HS-27A (cell line): Measurements from ENCODE around the gene SEMA3D.
"Not testable (repeated sequence)": the region's sequence is repeated elsewhere in the genome, so short reads cannot be mapped to it uniquely, and the experiment has no call there.

Experiments used
- DNase-seq: peaks from one replicate; pipeline ENCODE4 v3.0.0-alpha.2; 2012; ENCODE audit warnings: low read depth, missing footprints

Gene SEMA3D

GRCh38 chr7:85031475-85031874 lies 155.4 kb downstream of the SEMA3D start:
- no peak for DNase-seq

- DNase-seq, result peak; percentile 24
Observed at GRCh38 chr7:85030893-85031292, 156.0 kb downstream of the SEMA3D start.

GRCh38 chr7:85025312-85025756 lies 161.5 kb downstream of the SEMA3D start:
- DNase-seq, result no peak

DNA sequence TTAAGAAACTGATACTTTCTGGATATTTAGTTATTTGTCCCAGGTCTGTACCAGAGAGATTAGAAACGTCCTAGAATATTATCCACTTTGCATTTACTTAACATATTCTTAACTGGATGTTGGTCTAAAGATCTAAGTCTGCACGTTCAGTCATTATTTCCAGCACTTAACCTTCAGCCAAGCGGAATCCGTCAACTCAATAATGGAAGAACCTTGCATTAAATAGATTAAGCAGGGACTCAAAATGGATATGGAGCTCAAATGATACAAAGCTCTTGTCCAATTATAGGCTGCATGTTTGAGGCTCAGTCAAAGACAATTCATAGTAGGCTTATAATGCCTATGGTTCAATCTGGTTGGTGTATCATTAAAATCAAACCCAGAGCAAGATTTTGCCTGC lies 162.9 kb downstream of the SEMA3D start:
- no peak for DNase-seq

DNA sequence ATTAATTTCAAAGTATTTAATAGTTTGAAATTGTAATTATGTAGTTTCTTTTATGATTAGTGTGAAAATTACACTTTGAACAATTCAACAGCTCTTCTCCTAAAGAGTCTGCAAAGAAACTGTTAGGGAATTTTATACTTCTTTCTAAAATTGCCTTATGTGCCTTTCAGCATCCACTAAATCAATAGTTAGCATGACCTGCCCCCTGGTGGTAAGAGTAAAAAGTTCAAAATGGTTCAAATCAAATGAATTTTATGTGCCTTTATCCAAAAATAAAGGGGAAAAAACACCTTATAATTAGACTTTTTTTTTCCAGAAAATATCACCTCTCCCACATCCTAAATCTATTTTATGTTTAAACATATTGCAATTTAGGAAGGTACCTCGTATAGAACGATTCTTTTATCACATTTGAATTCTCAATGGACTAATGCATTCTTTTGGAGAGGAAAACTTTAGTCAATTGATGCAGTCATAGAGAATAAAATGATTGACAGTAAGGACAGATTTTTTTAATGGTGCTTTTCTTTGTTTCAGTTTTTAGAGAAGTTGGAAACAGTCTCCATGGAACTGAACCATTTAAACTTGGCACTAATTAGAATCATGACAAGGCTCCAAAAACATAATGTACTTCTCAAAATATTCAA lies 163.7 kb downstream of the SEMA3D start:
- peak; percentile 8 for DNase-seq

DNA sequence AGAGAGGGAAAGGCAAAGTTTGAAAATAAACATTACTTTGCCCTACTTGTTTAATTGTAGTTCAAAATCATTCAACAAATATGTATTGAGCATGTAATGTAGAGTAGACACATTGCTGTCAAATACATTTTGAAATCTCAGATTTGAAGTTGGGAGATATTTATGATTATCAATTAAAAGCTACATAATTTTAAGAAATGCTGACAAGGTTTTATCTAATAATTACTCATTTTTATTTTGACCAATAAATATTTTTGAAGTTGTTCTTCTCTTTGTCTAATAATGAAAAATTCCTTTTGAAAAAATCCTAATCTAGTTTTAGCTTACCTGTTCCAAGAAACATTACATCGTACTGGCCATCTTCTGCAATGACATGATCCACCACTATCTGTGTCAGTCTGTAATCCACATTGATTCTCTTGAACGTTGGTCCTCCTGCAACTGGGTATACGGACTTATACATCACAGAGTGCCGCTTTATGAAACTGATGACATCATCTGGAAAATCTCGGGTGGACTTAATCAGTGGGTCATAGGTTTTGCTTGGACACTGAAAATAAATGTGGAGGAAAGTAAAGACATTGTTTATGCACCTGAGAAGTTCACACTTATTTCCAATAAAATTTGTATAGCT lies 164.7 kb downstream of the SEMA3D start:
- no peak for DNase-seq

DNA sequence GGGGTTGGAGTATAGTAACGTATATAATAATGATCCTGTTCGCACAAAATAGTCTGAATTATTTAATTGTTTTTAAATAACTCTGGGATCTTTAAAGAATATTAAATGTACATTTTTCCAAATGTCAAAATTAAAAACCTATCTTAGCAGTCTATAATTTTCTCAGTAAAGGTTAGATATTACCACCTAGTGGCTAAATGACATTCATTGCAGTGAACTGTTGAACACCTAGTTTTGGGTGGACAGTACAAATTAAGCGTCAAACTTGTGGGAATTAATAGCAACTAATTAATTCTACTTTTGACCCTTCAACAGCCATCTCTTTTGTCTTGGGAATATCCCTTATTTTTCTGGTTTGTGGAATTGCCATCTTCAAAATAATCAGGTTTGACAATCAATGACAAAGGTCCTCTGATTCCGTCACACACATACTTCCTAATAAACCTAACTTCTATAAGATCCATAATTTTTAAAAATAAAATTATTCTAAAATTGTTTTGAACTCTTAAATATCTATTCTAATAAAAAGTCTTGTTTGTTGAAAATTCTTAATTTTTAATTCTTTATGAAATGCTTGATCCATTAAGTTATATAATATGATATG lies 165.7 kb downstream of the SEMA3D start:
- DNase-seq, result no peak

DNA sequence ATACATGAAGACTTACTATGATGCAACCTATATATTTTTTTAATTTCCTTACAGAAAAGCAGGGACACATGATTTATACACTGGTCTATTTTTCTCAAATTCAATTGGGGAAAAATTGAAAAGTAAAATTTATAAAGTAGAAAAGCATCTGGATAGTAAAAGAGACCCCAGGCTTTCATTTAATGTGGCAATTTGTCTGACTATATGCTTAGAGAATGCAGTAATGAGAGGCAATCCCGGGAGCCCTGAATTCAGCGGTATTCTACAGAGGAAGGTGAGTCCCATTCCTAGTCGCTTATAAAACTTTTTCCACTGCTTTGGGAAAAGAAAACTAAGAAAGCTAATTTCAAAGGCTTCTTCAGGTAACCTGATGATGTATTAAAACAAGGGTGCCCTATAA lies 167.1 kb downstream of the SEMA3D start:
- DNase-seq, result no peak

- DNase-seq, result no peak
Observed at GRCh38 chr7:85019176-85019575, 167.7 kb downstream of the SEMA3D start.

- no peak for DNase-seq
Observed at GRCh38 chr7:85018498-85018897, 168.4 kb downstream of the SEMA3D start.

GRCh38 chr7:85016286-85016685 lies 170.6 kb downstream of the SEMA3D start:
- DNase-seq, result no peak

DNA sequence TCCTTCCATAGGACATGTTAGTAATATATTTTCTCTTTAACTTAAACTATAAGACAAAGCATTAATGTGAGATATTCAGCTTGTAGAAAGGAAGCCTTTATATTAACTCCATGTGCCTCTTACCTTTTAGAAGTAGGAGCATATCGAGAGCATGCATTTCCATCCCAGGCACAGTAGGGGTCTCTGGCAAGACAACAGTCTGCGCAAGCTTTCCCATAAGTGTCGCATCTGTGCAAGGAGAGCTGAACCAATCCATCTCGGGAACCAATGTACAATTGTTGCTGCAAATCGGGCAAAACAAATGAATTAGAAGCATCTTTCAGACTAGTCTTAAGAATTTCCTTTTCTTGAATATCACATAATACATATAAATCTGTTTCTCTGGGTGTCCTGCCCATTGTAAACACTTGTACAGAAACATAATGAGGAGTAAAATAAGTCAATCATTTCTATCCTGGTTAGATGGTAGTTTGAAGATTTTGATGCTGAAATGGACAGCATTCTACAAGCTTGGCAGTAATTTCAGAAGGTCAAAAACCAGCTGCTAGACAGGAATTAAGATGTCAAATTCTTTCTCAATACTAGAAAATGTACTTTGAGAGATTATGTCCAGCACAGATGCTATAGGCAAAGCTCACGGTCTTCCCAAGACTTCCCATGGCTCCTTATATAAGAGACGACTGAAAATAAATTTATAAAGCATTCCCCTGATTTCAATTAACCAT lies 171.8 kb downstream of the SEMA3D start:
- DNase-seq, result no peak

GRCh38 chr7:85011127-85011526 lies 175.7 kb downstream of the SEMA3D start:
- DNase-seq, result no peak

- no peak for DNase-seq
Observed at GRCh38 chr7:85010306-85010705, 176.6 kb downstream of the SEMA3D start.

DNA sequence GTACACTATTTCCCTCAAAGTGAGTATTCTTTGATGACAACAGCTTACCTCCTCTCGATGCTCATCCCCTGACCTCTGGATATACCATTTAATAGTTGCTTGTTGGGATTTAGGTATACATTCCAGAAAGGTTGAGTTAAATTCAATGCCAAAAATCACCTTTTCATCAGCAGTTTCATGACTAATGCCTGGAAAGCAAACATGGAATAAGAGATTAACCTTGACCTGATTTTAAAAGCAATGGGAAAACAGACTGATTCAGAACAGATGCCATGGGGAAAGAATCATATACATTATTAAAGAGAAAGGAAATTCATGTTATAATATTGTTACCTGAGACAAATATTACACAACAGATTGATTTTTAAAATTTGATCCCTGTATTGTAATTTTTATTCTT lies 180.1 kb downstream of the SEMA3D start:
- DNase-seq, result no peak

DNA sequence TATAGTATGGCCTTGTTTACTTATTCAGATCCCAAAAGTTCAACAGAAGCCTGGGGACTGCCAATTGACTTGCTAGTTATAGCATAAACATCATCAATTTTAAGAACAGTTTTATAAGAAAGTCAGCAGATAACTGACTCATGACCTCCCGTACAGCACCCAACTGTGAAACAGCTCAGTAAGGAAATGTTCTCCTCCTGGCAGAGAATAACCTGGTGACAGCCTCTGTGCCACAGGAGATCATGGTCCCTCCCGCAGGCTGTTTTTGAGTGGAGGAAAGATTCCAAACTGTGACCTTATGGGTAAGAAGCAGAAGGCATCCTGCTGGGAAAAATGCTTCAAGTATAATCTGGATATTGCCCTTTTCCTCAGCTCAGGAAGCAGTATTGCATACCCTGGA lies 182.5 kb downstream of the SEMA3D start:
- no peak for DNase-seq

DNA sequence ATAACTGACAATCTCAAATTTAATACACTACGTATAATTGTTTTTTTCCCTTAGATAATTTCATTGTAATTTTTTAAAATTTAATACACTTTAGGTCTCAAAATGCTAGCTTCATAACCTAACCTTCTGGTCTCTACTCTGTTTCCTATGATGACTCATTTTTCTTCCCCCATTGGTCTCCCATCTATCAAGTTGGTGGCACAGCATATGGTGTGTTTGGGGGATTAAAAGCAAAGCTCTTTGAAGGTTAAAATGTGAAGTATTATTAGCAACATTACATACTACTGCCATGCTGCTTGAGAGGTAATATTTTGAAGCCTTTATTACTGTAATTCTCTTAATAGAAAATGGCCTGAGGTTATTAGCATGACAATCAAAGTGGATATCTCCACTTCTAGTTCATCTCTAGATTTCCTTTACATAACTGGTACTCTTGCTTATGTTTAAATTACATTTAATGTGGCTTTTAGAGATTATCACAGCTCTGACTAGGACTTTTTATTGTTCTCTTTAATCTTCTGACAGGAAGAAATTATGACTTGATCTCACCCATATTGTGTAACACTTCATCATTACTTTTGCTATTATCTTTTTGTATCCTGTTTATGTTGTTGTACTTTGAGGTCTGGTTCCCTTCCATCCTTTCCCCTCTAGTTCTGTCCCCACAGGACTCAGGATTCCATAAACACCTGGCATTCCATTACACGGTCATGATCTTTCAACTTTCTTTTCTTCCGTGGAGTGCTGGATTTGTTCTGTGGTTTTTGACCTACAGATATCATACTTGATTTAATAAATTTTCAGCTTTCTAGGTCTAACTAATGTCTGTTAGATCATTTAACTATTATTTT lies 185.1 kb downstream of the SEMA3D start:
- no peak for DNase-seq

DNA sequence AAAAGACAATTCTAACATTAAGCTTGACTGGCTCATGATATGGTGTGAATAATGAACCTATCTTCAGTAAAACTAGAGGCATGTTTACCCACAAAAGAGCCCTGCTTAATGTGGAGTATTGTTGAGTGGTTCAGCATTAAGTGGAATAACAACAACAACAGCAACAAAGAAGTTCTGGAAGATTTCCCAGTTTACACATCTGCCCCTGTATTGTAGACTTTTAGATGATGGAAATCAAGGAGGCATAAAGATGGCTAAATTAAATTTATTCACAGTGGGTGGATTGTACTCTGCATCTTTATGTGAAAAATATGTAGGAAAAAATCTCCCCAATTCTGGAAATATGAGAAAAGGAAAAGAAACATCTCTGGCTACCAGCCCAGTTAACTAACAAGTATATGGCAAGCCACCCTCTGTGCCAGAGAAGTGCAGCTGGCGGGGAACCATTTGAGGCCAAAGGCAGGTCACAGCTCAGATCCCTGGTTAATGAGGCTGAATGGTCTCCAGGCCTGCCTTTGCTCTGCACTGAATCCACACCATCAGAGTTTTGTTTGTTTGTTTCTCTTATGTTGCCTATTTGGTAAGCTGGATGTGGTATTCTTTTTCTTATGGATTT lies 186.0 kb downstream of the SEMA3D start:
- DNase-seq, result no peak

DNA sequence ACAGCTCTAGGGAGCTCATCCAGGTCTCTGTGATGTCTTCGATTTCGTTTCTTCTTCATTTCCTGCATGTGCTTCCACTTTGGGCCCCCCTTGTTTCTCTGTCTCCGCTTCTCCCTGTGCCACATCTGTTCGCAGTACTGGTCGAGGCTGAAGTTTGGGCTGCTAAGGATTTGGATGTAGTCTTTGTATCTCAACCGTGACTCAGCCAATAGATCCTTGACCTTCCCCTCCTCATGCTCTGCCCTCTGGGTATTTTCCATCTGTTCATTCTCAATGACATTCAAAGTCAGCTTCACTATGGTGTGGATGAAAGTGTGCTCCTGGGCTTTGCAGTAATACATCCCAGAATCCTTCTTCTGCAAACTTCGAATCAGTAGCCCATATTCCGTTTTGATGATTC lies 187.4 kb downstream of the SEMA3D start:
- DNase-seq, result no peak

GRCh38 chr7:84998665-84999064 lies 188.2 kb downstream of the SEMA3D start:
- DNase-seq, result no peak

GRCh38 chr7:84997626-84998025 lies 189.2 kb downstream of the SEMA3D start:
- DNase-seq, result no peak

DNA sequence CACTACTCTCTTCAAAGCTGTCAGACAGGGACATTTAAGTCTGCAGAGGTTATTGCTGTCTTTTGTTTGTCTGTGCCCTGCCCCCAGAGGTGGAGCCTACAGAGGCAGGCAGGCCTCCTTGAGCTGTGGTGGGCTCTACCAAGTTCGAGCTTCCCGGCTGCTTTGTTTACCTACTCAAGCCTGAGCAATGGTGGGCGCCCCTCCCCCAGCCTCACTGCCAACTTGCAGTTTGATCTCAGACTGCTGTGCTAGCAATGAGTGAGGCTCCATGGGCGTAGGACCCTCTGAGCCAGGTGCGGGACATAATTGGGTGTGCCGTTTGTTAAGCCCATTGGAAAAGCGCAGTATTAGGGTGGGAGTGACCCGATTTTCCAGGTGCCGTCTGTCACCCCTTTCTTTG lies 193.9 kb downstream of the SEMA3D start:
- DNase-seq, result not testable (repeated sequence)
